H9 (cell line): ENCODE results near the gene CISD1. TPM values are rescaled to one million over a fixed set of nuclear protein-coding genes. Genes with fewer than 3 reads are reported as not detected.

Experiments used
- DNase-seq: peaks from one replicate; pipeline ENCODE4 v3.0.0-alpha.2; 2017
- H2AFZ ChIP-seq: one replicate; pipeline ENCODE4 v1.6.1; 2013; ENCODE audit warnings: mild to moderate bottlenecking, low read length, control low read depth, moderate library complexity
- H2AK5ac ChIP-seq: 2 replicates; pipeline ENCODE4 v1.6.1; 2013; ENCODE audit warnings: low read length, control low read depth, mixed read lengths; ENCODE audit not compliant: insufficient read length
- H2BK120ac ChIP-seq: one replicate; pipeline ENCODE4 v1.6.1; 2013; ENCODE audit warnings: low read depth, mild to moderate bottlenecking, low read length, control low read depth, inconsistent platforms; ENCODE audit not compliant: poor library complexity, severe bottlenecking
- H2BK12ac ChIP-seq: 2 replicates; pipeline ENCODE4 v1.6.1; 2013; ENCODE audit warnings: low read length, control low read depth, mixed read lengths, low read depth; ENCODE audit not compliant: insufficient read length
- H2BK15ac ChIP-seq: 2 replicates; pipeline ENCODE4 v1.6.1; 2013; ENCODE audit warnings: low read depth, low read length, control low read depth
- H2BK20ac ChIP-seq: one replicate; pipeline ENCODE4 v1.6.1; 2013; ENCODE audit warnings: low read depth, mild to moderate bottlenecking, low read length, control low read depth, inconsistent platforms; ENCODE audit not compliant: poor library complexity, severe bottlenecking
- H2BK5ac ChIP-seq: 2 replicates; pipeline ENCODE4 v1.6.1; 2013; ENCODE audit warnings: low read length, control low read depth, mixed read lengths; ENCODE audit not compliant: insufficient read length
- H3K14ac ChIP-seq: 2 replicates; pipeline ENCODE4 v1.6.1; 2013; ENCODE audit warnings: low read length, control low read depth; ENCODE audit not compliant: insufficient read depth
- H3K18ac ChIP-seq: 2 replicates; pipeline ENCODE4 v1.6.1; 2013; ENCODE audit warnings: low read depth, mild to moderate bottlenecking, mixed read lengths, low read length, control low read depth; ENCODE audit not compliant: insufficient read length
- H3K23ac ChIP-seq: 2 replicates; pipeline ENCODE4 v1.6.1; 2013; ENCODE audit warnings: low read length, control low read depth, mixed read lengths, low read depth; ENCODE audit not compliant: insufficient read length
- H3K23me2 ChIP-seq: 2 replicates; pipeline ENCODE4 v1.6.1; 2013; ENCODE audit warnings: low read depth, mild to moderate bottlenecking, mixed read lengths, low read length, control low read depth; ENCODE audit not compliant: insufficient read length, poor library complexity, severe bottlenecking
- H3K27ac ChIP-seq: 2 replicates; pipeline ENCODE4 v1.5.1; 2013; ENCODE audit warnings: low read length, control low read depth, mixed read lengths, low read depth; ENCODE audit not compliant: insufficient read length
- H3K27me3 ChIP-seq: 2 replicates; pipeline ENCODE4 v1.6.1; 2013; ENCODE audit warnings: low read length, control low read depth, inconsistent platforms; ENCODE audit not compliant: insufficient read depth
- H3K4ac ChIP-seq: 2 replicates; pipeline ENCODE4 v1.6.1; 2013; ENCODE audit warnings: low read depth, mild to moderate bottlenecking, control low read depth, inconsistent platforms, low read length, moderate library complexity
- H3K4me1 ChIP-seq: 2 replicates; pipeline ENCODE4 v1.6.1; 2013; ENCODE audit warnings: low read length, control low read depth, inconsistent platforms; ENCODE audit not compliant: insufficient read depth
- H3K4me2 ChIP-seq: 2 replicates; pipeline ENCODE4 v1.6.1; 2013; ENCODE audit warnings: low read length, control low read depth, mixed read lengths; ENCODE audit not compliant: insufficient read length, insufficient read depth
- H3K56ac ChIP-seq: 2 replicates; pipeline ENCODE4 v1.6.1; 2013; ENCODE audit warnings: low read depth, mild to moderate bottlenecking, mixed read lengths, low read length, control low read depth; ENCODE audit not compliant: insufficient read length
- H3K79me1 ChIP-seq: 2 replicates; pipeline ENCODE4 v1.6.1; 2013; ENCODE audit warnings: low read depth, mild to moderate bottlenecking, moderate library complexity, low read length, control low read depth, inconsistent platforms; ENCODE audit not compliant: insufficient read depth, poor library complexity, severe bottlenecking
- H3K79me2 ChIP-seq: 2 replicates; pipeline ENCODE4 v1.6.1; 2013; ENCODE audit warnings: low read length, control low read depth, inconsistent platforms; ENCODE audit not compliant: insufficient read depth
- H3K9ac ChIP-seq: 2 replicates; pipeline ENCODE4 v1.6.1; 2013; ENCODE audit warnings: low read length, control low read depth, mixed read lengths; ENCODE audit not compliant: insufficient read length; ENCODE audit errors: extremely low read depth
- H3K9me3 ChIP-seq: one replicate; pipeline ENCODE4 v1.6.1; 2013; ENCODE audit warnings: low read depth, low read length, inconsistent platforms; ENCODE audit not compliant: control insufficient read depth
- H3T11ph ChIP-seq: one replicate; pipeline ENCODE4 v1.6.1; 2013; ENCODE audit warnings: mild to moderate bottlenecking, low read length, control low read depth, inconsistent platforms
- H4K20me1 ChIP-seq: one replicate; pipeline ENCODE4 v1.6.1; 2013; ENCODE audit not compliant: control insufficient read depth, insufficient read length, insufficient read depth
- H4K5ac ChIP-seq: 2 replicates; pipeline ENCODE4 v1.6.1; 2013; ENCODE audit warnings: low read depth, mild to moderate bottlenecking, mixed read lengths, low read length, control low read depth; ENCODE audit not compliant: insufficient read length
- H4K8ac ChIP-seq: replicated peaks from 2 replicates; pipeline ENCODE4 v1.6.1; 2013; ENCODE audit warnings: low read length, control low read depth, mixed read lengths, low read depth; ENCODE audit not compliant: insufficient read length
- H4K91ac ChIP-seq: 2 replicates; pipeline ENCODE4 v1.6.1; 2013; ENCODE audit warnings: low read depth, mild to moderate bottlenecking, moderate library complexity, mixed read lengths, low read length, control low read depth; ENCODE audit not compliant: insufficient read length
- H3K27ac Mint-ChIP-seq, 3 experiments: 2 replicates in 2 of 3; 3 replicates in 1 of 3; pipeline ENCODE4 v1.8.0; 2020 to 2021; ENCODE audit warnings: mixed read lengths in 3 of 3, mild to moderate bottlenecking in 1 of 3, moderate library complexity in 1 of 3
- H3K27me3 Mint-ChIP-seq: 2 replicates; pipeline ENCODE4 v1.8.0; 2021; ENCODE audit warnings: low read depth, mild to moderate bottlenecking, moderate library complexity, mixed read lengths
- H3K36me3 Mint-ChIP-seq, 3 experiments: 2 replicates in 2 of 3; 3 replicates in 1 of 3; pipeline ENCODE4 v1.8.0; 2020 to 2021; ENCODE audit warnings: low read depth in 3 of 3, mixed read lengths in 3 of 3; ENCODE audit not compliant: insufficient read depth in 1 of 3
- H3K4me1 Mint-ChIP-seq, 2 experiments: 2 replicates each; pipeline ENCODE4 v1.8.0; 2020; ENCODE audit warnings: mixed read lengths in 2 of 2
- H3K4me3 Mint-ChIP-seq, 2 experiments: 2 replicates in 1 of 2; 3 replicates in 1 of 2; pipeline ENCODE4 v1.8.0; 2020 to 2021; ENCODE audit warnings: mild to moderate bottlenecking in 2 of 2, mixed read lengths in 2 of 2, moderate library complexity in 1 of 2
- H3K9me3 Mint-ChIP-seq, 2 experiments: 2 replicates in 1 of 2; 3 replicates in 1 of 2; pipeline ENCODE4 v1.8.0; 2020; ENCODE audit warnings: mild to moderate bottlenecking in 2 of 2, mixed read lengths in 2 of 2, moderate library complexity in 1 of 2
- CTCF ChIP-seq: fragments of 200-600 bp; sonication (generic); conservative IDR thresholded peaks from 3 replicates; pipeline ENCODE4 v1.8.0; 2021; ENCODE audit warnings: antibody characterized with exemption, mild to moderate bottlenecking
- WGBS: extraction: QIAGEN DNeasy Blood & Tissue Kit; methylation state at CpG from one replicate; pipeline ENCODE4 v1.1.7; 2013; ENCODE audit warnings: missing lambda C conversion rate, low lambda C conversion rate, mixed read lengths; ENCODE audit not compliant: insufficient read length; ENCODE audit errors: extremely low coverage; 5-methylcytosine and 5-hydroxymethylcytosine counted together
- total RNA-seq: library from RNA; stranded (reverse); gene quantifications from 2 replicates; pipeline ENCODE4 v1.2.1, GENCODE V29; 2021

The CISD1 gene
- total RNA-seq, 1 experiment from 2014 or later, result 42.0 TPM

DNA sequence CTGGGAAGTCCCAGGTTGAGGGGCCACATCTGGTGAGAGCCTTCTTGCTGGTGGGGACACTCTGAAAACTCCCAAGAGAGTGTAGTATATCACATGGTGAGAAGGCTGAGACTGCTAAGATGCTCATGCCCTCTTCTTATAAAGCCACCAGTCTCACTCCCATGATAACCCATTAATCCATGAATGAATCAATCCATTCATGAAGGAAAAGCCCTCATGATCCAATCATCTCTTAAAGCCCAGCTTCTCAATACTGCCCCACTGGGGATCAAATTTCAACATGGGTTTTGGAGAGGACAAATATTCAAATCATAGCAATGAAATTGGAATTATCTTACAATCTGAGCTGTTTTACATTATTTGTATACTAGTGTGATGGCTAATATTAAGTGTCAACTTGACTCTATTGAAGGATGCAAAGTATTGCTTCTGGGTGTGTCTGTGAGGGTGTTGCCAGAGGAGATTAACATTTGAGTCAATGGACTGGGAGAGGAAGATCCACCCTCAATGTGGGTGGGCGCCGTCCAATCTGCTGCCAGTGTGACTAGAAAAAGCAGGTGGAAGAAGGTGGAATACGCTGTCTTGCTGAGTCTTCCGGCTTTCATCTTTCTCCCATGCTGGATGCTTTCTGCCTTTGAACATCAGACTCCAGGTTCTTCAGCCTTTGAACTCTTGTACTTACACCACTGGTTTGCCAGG lies 51.5 kb downstream of the CISD1 start:
- no peak overlapping the region for H3K9ac ChIP-seq
- H4K8ac ChIP-seq, result no peak overlapping the region
- H3T11ph ChIP-seq, result no peak overlapping the region
- H3K14ac ChIP-seq, result no peak overlapping the region
- H2BK12ac ChIP-seq, result no peak overlapping the region
- Mint-ChIP-seq H3K27ac (peak overlapping the region in 1 of 3 experiments; percentile 58; a peak in 1 of 7 replicates), H3K4me3 (no peak overlapping the region), H3K36me3 (no peaks in the 10 kb centered on the region), H3K9me3 (no peaks in the 10 kb centered on the region), H3K4me1 (no peaks in the 10 kb centered on the region), H3K27me3 (no peaks in the 10 kb centered on the region)
- H2AK5ac ChIP-seq, result no peak overlapping the region
- no peak overlapping the region for H3K4me2 ChIP-seq
- DNase-seq, result no peak
- no peaks in the 10 kb centered on the region for H3K9me3 ChIP-seq
- H3K56ac ChIP-seq, result no peak overlapping the region
- H3K79me1 ChIP-seq, result no peaks in the 10 kb centered on the region
- H3K27me3 ChIP-seq, result no peaks in the 10 kb centered on the region
- H3K27ac ChIP-seq, result no peak overlapping the region
- H4K5ac ChIP-seq, result no peak overlapping the region
- H3K18ac ChIP-seq, result no peak overlapping the region
- H4K20me1 ChIP-seq, result no peaks in the 10 kb centered on the region
- no peak overlapping the region for H2BK120ac ChIP-seq
- H2AFZ ChIP-seq, result no peak overlapping the region
- H4K91ac ChIP-seq, result no peak overlapping the region
- TF ChIP-seq CTCF, result no peak
- no peak overlapping the region for H2BK5ac ChIP-seq
- H3K79me2 ChIP-seq, result no peaks in the 10 kb centered on the region
- H3K23ac ChIP-seq, result no peak overlapping the region
- no peak overlapping the region for H2BK20ac ChIP-seq
- no peaks in the 10 kb centered on the region for H3K23me2 ChIP-seq
- no CpG with 5 or more reads among the region's 4 CpGs for WGBS
- no peak overlapping the region for H3K4ac ChIP-seq
- H3K4me1 ChIP-seq, result no peaks in the 10 kb centered on the region
- no peak overlapping the region for H2BK15ac ChIP-seq
